Ishikawa (cell line): ENCODE data around the gene APOL2.

Experiments
- CEBPB ChIP-seq: IDR thresholded peaks from 2 replicates; pipeline ENCODE4 v1.6.1; 2012
- CREB1 ChIP-seq: IDR thresholded peaks from 2 replicates; pipeline ENCODE4 v1.6.1; 2012; ENCODE audit warnings: low read depth
- EGR1 ChIP-seq: IDR thresholded peaks from 2 replicates; pipeline ENCODE4 v1.6.1; 2012
- EP300 ChIP-seq: IDR thresholded peaks from 2 replicates; pipeline ENCODE4 v1.6.1; 2012; ENCODE audit warnings: borderline replicate concordance
- FOXM1 ChIP-seq: IDR thresholded peaks from 2 replicates; pipeline ENCODE4 v1.6.1; 2012; ENCODE audit warnings: low read depth, borderline replicate concordance
- MAX ChIP-seq: IDR thresholded peaks from 2 replicates; pipeline ENCODE4 v1.6.1; 2012
- NFIC ChIP-seq: IDR thresholded peaks from 2 replicates; pipeline ENCODE4 v1.6.1; 2012
- RAD21 ChIP-seq: IDR thresholded peaks from 2 replicates; pipeline ENCODE4 v1.6.1; 2012; ENCODE audit warnings: low read depth
- REST ChIP-seq: IDR thresholded peaks from 2 replicates; pipeline ENCODE4 v1.6.1; 2012; ENCODE audit warnings: low read depth, mild to moderate bottlenecking
- TAF1 ChIP-seq: IDR thresholded peaks from 2 replicates; pipeline ENCODE4 v1.6.1; 2012; ENCODE audit warnings: low read depth, mild to moderate bottlenecking
- TCF12 ChIP-seq: IDR thresholded peaks from 2 replicates; pipeline ENCODE4 v1.6.1; 2012; ENCODE audit warnings: low read depth
- TEAD4 ChIP-seq: IDR thresholded peaks from 2 replicates; pipeline ENCODE4 v1.6.1; 2012
- USF1 ChIP-seq: IDR thresholded peaks from 2 replicates; pipeline ENCODE4 v1.6.1; 2012
- YY1 ChIP-seq: IDR thresholded peaks from 2 replicates; pipeline ENCODE4 v1.6.1; 2012; ENCODE audit warnings: low read depth
- ZBTB7A ChIP-seq: IDR thresholded peaks from 2 replicates; pipeline ENCODE4 v1.6.1; 2012; ENCODE audit warnings: low read depth

APOL2 gene

GRCh38 chr22:36249160-36249559, 9.8 kb upstream of the APOL2 start:
- TF ChIP-seq ZBTB7A (no peak), MAX (no peak), EGR1 (no peak), USF1 (no peak), TCF12 (no peak), EP300 (no peak), NFIC (no peak), FOXM1 (no peak), CREB1 (no peak), CEBPB (no peak), TAF1 (no peak), YY1 (no peak), REST (no peak), TEAD4 (no peak)

- TF ChIP-seq TAF1, result no peak
- TF ChIP-seq MAX, result no peak
- no peak for TF ChIP-seq TCF12
- no peak for TF ChIP-seq TEAD4
- TF ChIP-seq RAD21, result no peak
- TF ChIP-seq YY1, result no peak
- no peak for TF ChIP-seq CREB1
- TF ChIP-seq ZBTB7A, result no peak
Observed at GRCh38 chr22:36247955-36248354, 8.6 kb upstream of the APOL2 start.

GRCh38 chr22:36246718-36247117, 7.4 kb upstream of the APOL2 start:
- TF ChIP-seq TEAD4 (no peak), REST (no peak), NFIC (no peak), CEBPB (no peak), FOXM1 (no peak), USF1 (no peak), TAF1 (no peak), YY1 (no peak), TCF12 (no peak), ZBTB7A (no peak), MAX (no peak), CREB1 (no peak), RAD21 (no peak)

GRCh38 chr22:36245805-36246356, 6.6 kb upstream of the APOL2 start:
- no peak for TF ChIP-seq FOXM1
- TF ChIP-seq RAD21, result no peak
- TF ChIP-seq REST, result no peak
- no peak for TF ChIP-seq EP300
- TF ChIP-seq CREB1, result no peak
- no peak for TF ChIP-seq MAX
- no peak for TF ChIP-seq TCF12
- no peak for TF ChIP-seq ZBTB7A
- TF ChIP-seq TAF1, result no peak
- no peak for TF ChIP-seq NFIC
- TF ChIP-seq TEAD4, result no peak
- no peak for TF ChIP-seq USF1
- no peak for TF ChIP-seq CEBPB
- no peak for TF ChIP-seq YY1
- TF ChIP-seq EGR1, result no peak
